GM12878 (cell line): Measurements from ENCODE around the gene APC2. TPM values are rescaled to one million over a fixed set of nuclear protein-coding genes. Genes with fewer than 3 reads are reported as not detected.

ENCODE experiments used
- ATAC-seq: fragments of 200-7000 bp; cut with Tn5 transposase; 3 replicates; pipeline ENCODE4 v1.9.1; 2020; ENCODE audit warnings: mild to moderate bottlenecking, moderate library complexity
- BruUV-seq: library from RNA; stranded (reverse); fragments of 400-500 nt; replicated peaks from 2 replicates; lab custom pipeline; 2021; lab: Mats Ljungman, UMichigan
- CTCF ChIA-PET: fragments of 300-600 bp; sonication (Branson Sonifier 250); formaldehyde crosslinking; extraction: SDS; loops from one replicate; lab custom pipeline; 2021; ENCODE audit warnings: inconsistent platforms; lab: Yijun Ruan, JAX
- POLR2A ChIA-PET: fragments of 350-600 bp; formaldehyde crosslinking; extraction: SDS; loops from one replicate; lab custom pipeline; 2021; ENCODE audit warnings: inconsistent platforms; lab: Charles Lee
- RAD21 ChIA-PET: fragments of 300-600 bp; sonication (Branson Sonifier 250); formaldehyde crosslinking; loops from one replicate; lab custom pipeline; 2023; ENCODE audit warnings: antibody characterized with exemption; ENCODE audit not compliant: unreplicated experiment; lab: Charles Lee
- SMC1A ChIA-PET: fragments of 300-600 bp; sonication (Branson Sonifier 250); formaldehyde crosslinking; loops from one replicate; lab custom pipeline; 2023; ENCODE audit not compliant: unreplicated experiment, uncharacterized antibody; lab: Charles Lee
- DNase-seq: peaks from one replicate; pipeline ENCODE4 v3.0.0-alpha.2; 2011; ENCODE audit warnings: low read depth, low spot score
- FAIRE-seq: peaks from 3 replicates; lab custom pipeline; 2011; peaks lifted over from hg19 to GRCh38; lab: Jason Lieb, UNC
- H2AFZ ChIP-seq: 2 replicates; pipeline ENCODE4 v1.6.0; 2011; ENCODE audit warnings: low read depth, low read length, control low read depth; ENCODE audit not compliant: control insufficient read depth
- H3K27ac ChIP-seq: 2 replicates; pipeline ENCODE4 v1.5.1; 2011; ENCODE audit warnings: control low read depth; ENCODE audit not compliant: control insufficient read depth, insufficient read depth
- H3K27me3 ChIP-seq, 2 experiments: replicated peaks in 1 of 2; 2 replicates each; pipeline versions ENCODE4 v1.6.0 to v1.6.1; 2011; ENCODE audit warnings: low read length in 1 of 2; ENCODE audit not compliant: control insufficient read depth in 2 of 2, insufficient read depth in 2 of 2
- H3K36me3 ChIP-seq, 2 experiments: 2 replicates each; pipeline ENCODE4 v1.5.1; 2011; ENCODE audit warnings: low read length in 1 of 2; ENCODE audit not compliant: control insufficient read depth in 2 of 2, insufficient read depth in 2 of 2
- H3K4me1 ChIP-seq: 2 replicates; pipeline ENCODE4 v1.6.1; 2011; ENCODE audit warnings: mild to moderate bottlenecking, low read length, moderate library complexity, mixed read lengths; ENCODE audit not compliant: control insufficient read depth, insufficient read depth
- H3K4me2 ChIP-seq: 2 replicates; pipeline ENCODE4 v1.6.0; 2011; ENCODE audit warnings: control low read depth; ENCODE audit not compliant: control insufficient read depth, insufficient read depth
- H3K4me3 ChIP-seq: fragments of 200-600 bp; sonication (generic); 2 replicates; pipeline ENCODE4 v1.5.1; 2016
- H3K79me2 ChIP-seq: 2 replicates; pipeline ENCODE4 v1.6.0; 2011; ENCODE audit warnings: low read length; ENCODE audit not compliant: control insufficient read depth, insufficient read depth
- H3K9ac ChIP-seq: 2 replicates; pipeline ENCODE4 v1.8.0; 2011; ENCODE audit warnings: low read length, control low read depth, mixed read lengths; ENCODE audit not compliant: control insufficient read depth, insufficient read depth
- H3K9me3 ChIP-seq: replicated peaks from 3 replicates; pipeline ENCODE4 v1.5.1; 2011; ENCODE audit warnings: mild to moderate bottlenecking, low read length; ENCODE audit not compliant: control insufficient read depth, insufficient read depth
- H4K20me1 ChIP-seq: 2 replicates; pipeline ENCODE4 v1.6.0; 2011; ENCODE audit not compliant: control insufficient read depth, insufficient read depth
- ATF3 ChIP-seq: IDR thresholded peaks from 2 replicates; pipeline ENCODE4 v1.6.1; 2011; ENCODE audit warnings: low read depth, mild to moderate bottlenecking, low read length, moderate library complexity, borderline replicate concordance; ENCODE audit errors: extremely low read depth
- BACH1 ChIP-seq: fragments of 450-650 bp; IDR thresholded peaks from 2 replicates; pipeline ENCODE4 v1.6.1; 2017; ENCODE audit warnings: mild to moderate bottlenecking, borderline replicate concordance
- BCL11A ChIP-seq: IDR thresholded peaks from 2 replicates; pipeline ENCODE4 v1.6.1; 2011; ENCODE audit warnings: low read depth, low read length
- CBFB ChIP-seq: IDR thresholded peaks from 2 replicates; pipeline ENCODE4 v1.6.1; 2016; ENCODE audit warnings: antibody characterized with exemption, low read depth
- IRF4 ChIP-seq: IDR thresholded peaks from 2 replicates; pipeline ENCODE4 v1.6.1; 2011; ENCODE audit warnings: low read depth, low read length
- MAX ChIP-seq: IDR thresholded peaks from 2 replicates; pipeline ENCODE4 v1.6.1; 2012; ENCODE audit warnings: low read depth, low read length, improper control_type of control experiment
- MTA2 ChIP-seq: fragments of 450-650 bp; IDR thresholded peaks from 2 replicates; pipeline ENCODE4 v1.6.1; 2016; ENCODE audit warnings: low read depth, mild to moderate bottlenecking, moderate library complexity
- NFIC ChIP-seq: IDR thresholded peaks from 2 replicates; pipeline ENCODE4 v1.6.1; 2012; ENCODE audit warnings: low read depth, mild to moderate bottlenecking, inconsistent platforms, low read length, moderate library complexity
- NFXL1 ChIP-seq: fragments of 450-650 bp; IDR thresholded peaks from 2 replicates; pipeline ENCODE4 v1.6.1; 2017; ENCODE audit warnings: antibody characterized with exemption, mild to moderate bottlenecking, borderline replicate concordance
- NKRF ChIP-seq: fragments of 450-650 bp; conservative IDR thresholded peaks from 2 replicates; pipeline ENCODE4 v1.6.1; 2017; ENCODE audit warnings: mild to moderate bottlenecking, moderate library complexity
- RCOR1 ChIP-seq: conservative IDR thresholded peaks from 2 replicates; pipeline ENCODE4 v1.6.1; 2012; ENCODE audit warnings: low read depth, low read length, improper control_type of control experiment
- RELB ChIP-seq: fragments of 450-650 bp; IDR thresholded peaks from 2 replicates; pipeline ENCODE4 v1.6.1; 2017; ENCODE audit warnings: low read depth, mild to moderate bottlenecking, moderate library complexity
- STAT1 ChIP-seq: fragments of 450-650 bp; conservative IDR thresholded peaks from 2 replicates; pipeline ENCODE4 v1.6.1; 2014; ENCODE audit warnings: antibody characterized with exemption, mild to moderate bottlenecking
- YBX1 ChIP-seq: fragments of 450-650 bp; IDR thresholded peaks from 2 replicates; pipeline ENCODE4 v1.6.1; 2016; ENCODE audit warnings: antibody characterized with exemption
- YY1 ChIP-seq: IDR thresholded peaks from 2 replicates; pipeline ENCODE4 v1.6.1; 2011; ENCODE audit warnings: low read depth, mild to moderate bottlenecking, low read length
- ZBTB33 ChIP-seq: fragments of 450-650 bp; IDR thresholded peaks from 2 replicates; pipeline ENCODE4 v1.6.1; 2017; ENCODE audit warnings: mild to moderate bottlenecking
- WGBS: methylation state at CpG from one replicate; pipeline ENCODE4 v1.1.6; 2016; ENCODE audit warnings: low lambda C conversion rate; ENCODE audit not compliant: insufficient replicate concordance, insufficient coverage; ENCODE audit errors: missing lambda C conversion rate; 5-methylcytosine and 5-hydroxymethylcytosine counted together
- in situ Hi-C: fragments of 300-500 bp; cut with MboI; formaldehyde crosslinking; loops from 9 replicates; pipeline ENCODE4 v1.14.3; 2018; ENCODE audit warnings: mixed read lengths
- intact Hi-C: fragments of 100-400 bp; cut with micrococcal nuclease; formaldehyde crosslinking; loops from one replicate; pipeline ENCODE4 v1.14.2; 2022; ENCODE audit not compliant: unreplicated experiment
- polyA plus RNA-seq, 11 experiments: library from polyadenylated mRNA; depleted of rRNA in 4 of 11; unstranded in 6 of 11; stranded (reverse) in 5 of 11; fragments of >200 nt; fragmentation: Nextera tagmentation in 4 of 11; fragmentation: Illumina TruSeq in 1 of 11; extraction: Ambion mirVana in 4 of 11; extraction: Trizol in 1 of 11; gene quantifications; 1 replicate in 1 of 11; 2 replicates in 10 of 11; pipeline versions ENCODE4 v1.2.1 to v1.2.3, GENCODE V29; 2011 to 2016; ENCODE audit warnings: inconsistent platforms in 2 of 11, missing spikeins in 2 of 11, low read depth in 1 of 11
- total RNA-seq, 4 experiments: library from RNA; depleted of rRNA in 3 of 4; stranded (reverse); fragments of >200 nt in 3 of 4; fragmentation: Illumina TruSeq in 1 of 4; extraction: Trizol in 1 of 4; gene quantifications; 2 replicates each; pipeline versions ENCODE4 v1.2.1 to v1.2.3, GENCODE V29; 2013 to 2021

The APC2 gene
- total and polyA plus RNA-seq, 10 of the 15 experiments (the other 5 are each of a cell fraction or from before 2014, with no cell fraction given), result under 0.01 to 0.73 (median 0.04) TPM; not detected in 5

- ChIA-PET POLR2A (no interaction called here), RAD21 (no interaction called here), CTCF (interaction anchor here (0.7 to 2.5 kb wide), 5 partner anchors 13 to 201 kb away, joined by 3 to 11 read pairs (median 4); no protein-coding TSS in a partner anchor), SMC1A (interaction anchor here (1.2 kb wide), 1 partner anchor 321 kb away, joined by 3 read pairs; no protein-coding TSS in a partner anchor)
- Histone ChIP-seq H3K4me2 (peak overlapping the region; percentile 86), H3K4me1 (peaks cover 7% of the 10 kb centered on the region), H3K36me3 (peaks cover 14 to 16% of the 10 kb centered on the region in 2 experiments), H3K79me2 (peaks cover 9% of the 10 kb centered on the region), H3K27ac (no peak overlapping the region), H3K9ac (peak overlapping the region; percentile 44; the same call in 1 of the 2 replicates), H4K20me1 (no peaks in the 10 kb centered on the region), H3K27me3 (peaks cover 4 to 9% of the 10 kb centered on the region in 2 experiments; a peak in 3 of 4 replicates), H3K4me3 (peak overlapping the region; percentile 47), H3K9me3 (no peaks in the 10 kb centered on the region), H2AFZ (peak overlapping the region; percentile 41)
- FAIRE-seq (no peak), ATAC-seq (peak; percentile 94), DNase-seq (no peak)
- in situ Hi-C loops, result no loop called here
- WGBS, result 2% methylated on average over 48 of the region's 70 CpGs
- intact Hi-C loops, result no loop called here
- BruUV-seq, result no TSS peak
- TF ChIP-seq IRF4 (no peak), STAT1 (no peak), ATF3 (no peak), BCL11A (no peak), CBFB (no peak), YY1 (peak; percentile 58; the same call in 1 of the 2 replicates), NFXL1 (no peak), RELB (no peak), ZBTB33 (no peak), NKRF (peak; percentile 55; the same call in 1 of the 2 replicates), RCOR1 (no peak; the same call in 1 of the 2 replicates), MAX (no peak), NFIC (no peak), YBX1 (no peak), MTA2 (no peak), BACH1 (peak; percentile 72; the same call in 1 of the 2 replicates)
Measured at GRCh38 chr19:1445185-1445931, 4.6 kb upstream of the APC2 start.
